Fibroblast of villous mesenchyme (primary cell): ENCODE results near the gene POU2AF1. TPM values are rescaled to one million over a fixed set of nuclear protein-coding genes. Genes with fewer than 3 reads are reported as not detected.

Experiments
- DNase-seq: peaks from one replicate; pipeline ENCODE4 v3.0.0-alpha.2; 2010; ENCODE audit warnings: low read depth
- H3K4me3 ChIP-seq: 2 replicates; pipeline ENCODE4 v1.5.1; 2011; ENCODE audit warnings: low read depth, mild to moderate bottlenecking, low read length
- CTCF ChIP-seq: IDR thresholded peaks from 2 replicates; pipeline ENCODE4 v1.5.1; 2012; ENCODE audit warnings: low read depth, mild to moderate bottlenecking, low read length; ENCODE audit not compliant: insufficient read depth
- total RNA-seq: library from RNA; depleted of rRNA; stranded (reverse); fragments of >200 nt; gene quantifications from 2 replicates; pipeline ENCODE4 v1.2.3, GENCODE V29; 2012

The POU2AF1 gene
- total RNA-seq, 1 donor, result not detected

GRCh38 chr11:111308140-111308539 lies 70.9 kb downstream of the POU2AF1 start:
- DNase-seq, result no peak
- no peak for TF ChIP-seq CTCF
- no peak overlapping the region for H3K4me3 ChIP-seq

GRCh38 chr11:111307472-111308108 lies 71.5 kb downstream of the POU2AF1 start:
- no peak for TF ChIP-seq CTCF
- no peak overlapping the region for H3K4me3 ChIP-seq

GRCh38 chr11:111306321-111306720 lies 72.8 kb downstream of the POU2AF1 start:
- DNase-seq, result no peak
- no peak overlapping the region for H3K4me3 ChIP-seq
- TF ChIP-seq CTCF, result no peak

More at GRCh38 chr11:111307472-111308108, 71.5 kb downstream of the POU2AF1 start:
- DNase-seq, result no peak

- no peak for DNase-seq
- no peak overlapping the region for H3K4me3 ChIP-seq
- no peak for TF ChIP-seq CTCF
These were observed 73.2 kb downstream of the POU2AF1 start for GRCh38 chr11:111305876-111306275.

GRCh38 chr11:111305162-111305802 lies 73.8 kb downstream of the POU2AF1 start:
- no peak overlapping the region for H3K4me3 ChIP-seq
- no peak for TF ChIP-seq CTCF
- no peak for DNase-seq

GRCh38 chr11:111303461-111303860 lies 75.6 kb downstream of the POU2AF1 start:
- DNase-seq, result no peak
- no peak overlapping the region for H3K4me3 ChIP-seq
- TF ChIP-seq CTCF, result no peak
